ENCODE data around the gene DUSP22.

Gene DUSP22

GRCh38 chr6:354631-355280 is 62.5 kb downstream of the DUSP22 start:
- FAIRE-seq: no peak

- FAIRE-seq: no peak
These were observed 63.3 kb downstream of the DUSP22 start for GRCh38 chr6:355373-356208.

- FAIRE-seq: no peak
These were observed 64.6 kb downstream of the DUSP22 start for GRCh38 chr6:356828-357251.

- no peak for FAIRE-seq
These were observed 65.0 kb downstream of the DUSP22 start for GRCh38 chr6:357261-357790.

- FAIRE-seq: no peak
These were observed 65.6 kb downstream of the DUSP22 start for GRCh38 chr6:357791-358341.

GRCh38 chr6:358432-358831 is 66.1 kb downstream of the DUSP22 start:
- no peak for FAIRE-seq

DNA sequence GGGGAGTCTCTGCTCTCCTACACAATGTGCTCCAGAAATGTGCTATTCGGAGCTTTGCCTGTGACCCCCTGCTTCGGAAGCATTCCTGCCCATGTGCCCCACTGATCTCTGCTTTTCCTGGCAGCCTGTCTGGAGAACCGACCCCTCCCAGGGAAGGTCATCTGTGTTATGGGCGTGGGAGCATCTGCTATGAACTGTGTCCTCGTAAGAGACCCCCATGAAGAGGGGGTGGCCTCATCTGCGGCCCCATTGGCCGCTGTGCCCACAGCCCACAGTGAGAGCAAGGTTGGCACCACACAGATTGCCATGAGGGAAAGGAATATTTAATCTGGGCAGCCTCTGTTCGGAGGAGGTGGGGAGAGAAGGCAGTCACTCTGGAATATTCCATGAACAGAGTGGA is 66.6 kb downstream of the DUSP22 start:
- FAIRE-seq: no peak

GRCh38 chr6:359261-360035 is 67.2 kb downstream of the DUSP22 start:
- no peak for FAIRE-seq

- FAIRE-seq: no peak
These were observed 68.1 kb downstream of the DUSP22 start for GRCh38 chr6:360349-360748.

DNA sequence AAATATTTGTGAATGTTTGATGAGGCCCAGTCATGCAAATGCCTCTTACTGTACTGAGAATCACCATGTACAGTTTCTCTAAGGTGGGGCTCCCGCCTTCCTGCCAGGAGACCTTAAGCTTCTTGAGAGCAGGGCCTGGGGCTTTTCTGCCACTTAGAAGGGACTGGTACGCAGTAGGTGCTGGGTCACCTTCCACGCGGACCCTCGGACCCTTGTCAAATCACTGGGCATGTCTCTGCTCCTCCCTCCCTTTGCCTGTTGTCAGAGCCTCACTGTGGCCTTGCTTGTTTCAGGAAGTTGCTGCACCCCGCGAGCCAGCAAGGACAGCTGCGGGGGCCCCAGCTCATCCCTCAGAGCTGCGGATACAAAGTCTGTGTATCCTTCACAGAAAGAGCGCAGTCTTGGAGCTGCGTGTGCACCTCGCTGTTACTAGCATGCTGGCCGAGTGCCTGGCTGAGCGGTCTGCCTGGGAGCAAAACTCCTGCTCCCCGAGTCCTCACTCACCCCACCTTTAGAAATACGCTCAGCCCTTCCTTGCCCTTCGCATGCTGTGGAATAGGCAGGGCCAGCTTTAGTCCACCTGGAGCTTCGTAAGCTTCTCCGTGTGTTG is 68.6 kb downstream of the DUSP22 start:
- no peak for FAIRE-seq

- no peak for FAIRE-seq
These were observed 69.3 kb downstream of the DUSP22 start for GRCh38 chr6:361411-362132.

DNA sequence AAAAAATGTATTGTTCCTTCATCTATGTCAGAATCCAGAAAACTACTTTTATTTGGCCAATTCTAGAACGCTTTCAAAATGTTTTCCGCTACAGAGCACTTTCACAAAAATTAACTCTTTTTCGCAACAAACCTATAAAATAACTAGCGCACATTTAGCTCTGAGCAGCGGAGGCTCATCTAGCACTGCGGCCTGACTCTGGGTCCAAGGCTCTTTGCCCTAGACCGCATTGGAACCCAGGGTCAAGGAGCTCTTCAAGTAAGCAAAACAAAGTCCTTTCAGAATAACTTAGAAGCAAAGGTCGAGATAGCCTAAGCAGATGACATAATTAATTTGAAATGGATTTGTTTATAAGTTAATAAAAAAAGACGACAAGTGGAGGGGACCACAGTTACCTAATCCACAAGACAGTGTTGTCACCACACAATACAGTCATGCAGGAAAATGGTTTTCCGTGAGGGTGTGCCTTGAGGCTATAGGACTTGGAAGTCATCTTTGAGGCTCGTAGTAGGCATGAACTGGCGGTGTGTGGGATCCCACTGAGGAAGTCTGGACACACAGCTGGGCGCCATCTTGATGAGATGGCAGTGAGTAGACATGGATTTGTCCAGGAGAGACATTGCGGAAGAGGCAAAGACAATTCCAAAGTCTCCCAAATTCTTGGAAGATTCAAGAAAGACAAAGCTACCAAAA is 70.1 kb downstream of the DUSP22 start:
- FAIRE-seq: no peak

- FAIRE-seq: no peak
These were observed 70.6 kb downstream of the DUSP22 start for GRCh38 chr6:362924-363249.

DNA sequence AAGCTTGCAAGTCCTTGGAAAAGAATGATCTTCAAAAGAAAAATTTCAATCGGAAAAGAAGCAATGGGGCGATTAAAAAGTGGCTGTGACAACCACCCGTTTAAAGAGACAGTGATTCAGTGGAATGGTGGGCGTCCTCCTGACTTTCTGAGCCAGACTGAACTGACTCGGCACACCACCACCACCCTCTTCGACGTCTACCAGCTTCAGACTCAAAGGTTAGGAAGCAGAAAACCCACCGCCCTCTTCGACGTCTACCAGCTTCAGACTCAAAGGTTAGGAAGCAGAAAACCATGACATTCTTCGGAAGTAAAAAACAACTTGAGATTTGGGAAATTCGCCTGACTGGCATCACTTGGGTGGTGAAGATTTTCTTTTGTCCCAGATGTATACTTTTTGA is 71.0 kb downstream of the DUSP22 start:
- no peak for FAIRE-seq

GRCh38 chr6:363909-364308 is 71.6 kb downstream of the DUSP22 start:
- FAIRE-seq: no peak

DNA sequence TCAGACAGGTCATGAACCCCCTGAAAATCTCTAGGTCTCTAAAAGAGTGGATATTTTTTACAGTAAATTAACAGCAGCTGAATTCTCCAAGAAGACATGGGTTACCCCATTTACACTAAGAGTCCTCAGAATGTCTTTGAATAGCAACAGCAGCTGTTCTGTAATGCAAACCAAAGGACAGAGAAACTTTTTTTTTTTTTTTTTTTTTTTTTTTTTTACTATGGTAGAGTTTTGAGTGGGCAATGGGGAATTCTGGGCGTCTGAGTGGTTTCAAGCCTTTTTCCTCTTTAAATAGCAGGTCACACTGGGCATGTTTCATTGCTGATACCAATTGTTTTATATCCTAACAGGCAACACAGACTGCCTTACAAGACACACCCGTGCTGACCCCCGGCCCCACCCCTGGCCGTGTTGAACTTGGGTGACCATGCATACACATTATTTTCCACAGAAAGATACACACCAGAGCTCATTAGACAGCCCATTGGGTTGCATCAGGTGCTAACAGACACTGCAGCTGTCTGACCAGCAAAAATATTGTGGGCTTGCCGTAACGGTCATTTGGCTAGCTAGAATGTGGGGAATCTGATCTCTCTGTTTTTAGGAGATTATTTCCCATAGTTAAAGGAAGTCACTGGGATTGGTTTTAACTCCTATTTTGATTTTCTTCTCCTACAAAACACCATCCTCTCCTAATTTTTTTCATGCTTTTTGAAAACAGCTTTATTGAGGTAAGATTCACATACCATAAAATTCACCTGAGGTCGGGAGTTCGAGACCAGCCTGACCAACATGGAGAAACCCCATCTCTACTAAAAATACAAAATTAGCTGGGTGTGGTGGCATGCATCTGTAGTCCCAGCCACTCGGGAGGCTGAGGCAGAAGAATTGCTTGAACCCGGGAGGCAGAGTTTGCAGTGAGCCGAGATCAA is 72.6 kb downstream of the DUSP22 start:
- FAIRE-seq: no peak

DNA sequence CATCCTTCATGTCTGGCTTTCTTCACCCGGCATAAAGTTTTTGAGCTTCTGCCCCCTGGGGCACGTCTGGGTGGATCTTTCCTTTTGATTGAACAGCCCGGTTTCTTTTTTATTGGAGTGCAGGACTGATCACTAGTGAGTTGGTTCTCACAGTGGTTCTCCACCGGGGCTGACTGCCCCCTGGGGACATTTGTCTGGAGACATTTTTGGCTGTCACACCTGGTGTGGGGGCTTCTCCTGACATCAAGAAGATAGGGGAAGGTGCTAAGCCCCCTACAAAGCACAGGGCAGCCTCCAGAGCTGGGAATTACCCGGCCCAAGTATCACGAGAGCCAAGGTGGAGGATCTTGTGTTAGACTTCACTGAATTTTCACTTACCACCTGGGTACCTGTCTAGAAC is 73.5 kb downstream of the DUSP22 start:
- no peak for FAIRE-seq

DNA sequence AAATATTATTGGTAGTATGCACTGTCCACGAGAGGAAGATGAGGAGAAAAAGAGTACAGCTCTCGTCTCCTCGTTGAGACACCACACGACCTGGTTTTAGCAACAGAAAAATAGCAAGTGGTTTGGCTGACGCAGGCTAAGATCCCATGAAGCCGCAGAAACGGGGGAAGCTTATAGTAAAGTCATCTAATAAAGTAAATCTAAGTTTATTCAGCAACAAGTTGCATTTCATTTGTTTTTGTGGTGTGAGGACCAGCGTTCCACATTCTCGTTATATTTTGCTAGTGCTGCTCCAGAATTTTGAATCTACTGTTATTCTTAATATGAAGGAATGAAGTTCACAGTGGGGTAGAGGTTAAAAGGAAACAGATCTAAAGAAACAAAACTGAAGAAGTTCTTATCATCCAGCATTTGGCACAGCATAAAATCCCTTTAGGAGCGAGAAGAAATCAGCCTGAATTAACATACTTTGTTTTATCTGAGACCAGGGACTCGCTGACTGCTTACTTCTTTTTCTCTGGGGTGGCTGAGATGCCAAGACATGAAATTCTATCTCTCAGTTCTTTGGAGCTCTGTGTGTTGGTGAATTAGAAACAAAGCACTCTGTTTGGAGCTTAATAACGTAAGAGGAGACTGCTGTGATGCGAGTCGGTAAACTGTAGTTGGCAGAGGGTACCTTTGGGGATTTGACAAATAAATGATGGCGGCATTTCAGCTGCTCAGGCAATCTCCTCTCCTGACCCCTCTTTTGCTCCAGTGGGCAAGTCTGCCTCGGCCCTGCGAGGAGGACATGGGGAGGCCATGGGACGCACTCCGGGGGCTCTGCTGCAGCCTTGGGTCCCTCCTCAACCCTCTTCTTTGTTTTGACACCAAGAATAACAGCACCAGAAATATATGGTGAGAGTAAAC is 74.4 kb downstream of the DUSP22 start:
- no peak for FAIRE-seq

DNA sequence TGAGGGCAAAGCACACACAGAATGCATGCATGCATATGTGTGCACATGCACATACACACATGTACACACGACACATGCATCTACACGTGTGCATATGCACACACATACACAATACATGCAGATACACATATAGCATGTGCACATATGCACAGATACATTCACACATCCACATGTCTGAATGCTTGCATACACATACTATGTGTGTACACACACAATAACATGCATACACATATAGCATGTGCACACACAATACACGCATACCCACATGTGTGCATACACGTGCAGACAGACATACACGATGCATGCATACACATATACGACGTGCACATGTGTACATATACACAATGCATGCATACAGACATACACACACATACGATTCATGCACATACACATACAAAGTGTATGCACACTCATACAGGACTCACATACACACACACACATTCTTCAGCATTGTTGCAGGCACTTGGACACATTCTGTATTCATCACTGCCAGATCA is 75.1 kb downstream of the DUSP22 start:
- FAIRE-seq: no peak
